OCI-LY1 (cell line): ENCODE measurements around the gene KRT84.
"Not testable (repeated sequence)": the region's sequence is repeated elsewhere in the genome, so short reads cannot be mapped to it uniquely, and the experiment has no call there.

Source experiments
- H2AFZ ChIP-seq: fragments of 200-600 bp; sonication (generic), shearing (Covaris generic); 2 replicates; pipeline ENCODE4 v1.6.0; 2014; ENCODE audit warnings: antibody characterized with exemption, mild to moderate bottlenecking, low read length
- H3F3A ChIP-seq: fragments of 200-600 bp; sonication (generic), shearing (Covaris generic); 2 replicates; pipeline ENCODE4 v1.6.0; 2014; ENCODE audit warnings: mild to moderate bottlenecking, antibody characterized with exemption, low read length, moderate library complexity; ENCODE audit not compliant: insufficient read depth
- H3K27ac ChIP-seq: fragments of 200-600 bp; sonication (generic); 2 replicates; pipeline ENCODE4 v1.5.1; 2014; ENCODE audit warnings: low read length, mixed run types, mild to moderate bottlenecking, low read depth; ENCODE audit not compliant: poor library complexity, severe bottlenecking
- H3K27me3 ChIP-seq: fragments of 200-600 bp; sonication (generic); 2 replicates; pipeline ENCODE4 v1.6.0; 2014; ENCODE audit warnings: antibody characterized with exemption, mild to moderate bottlenecking, low read length, moderate library complexity; ENCODE audit not compliant: insufficient read depth
- H3K36me3 ChIP-seq: fragments of 200-600 bp; sonication (generic); 2 replicates; pipeline ENCODE4 v1.6.1; 2014; ENCODE audit warnings: mild to moderate bottlenecking, antibody characterized with exemption, low read length, moderate library complexity, mixed read lengths; ENCODE audit not compliant: insufficient read depth
- H3K4me1 ChIP-seq: fragments of 200-600 bp; sonication (generic); 2 replicates; pipeline ENCODE4 v1.5.1; 2014; ENCODE audit warnings: mild to moderate bottlenecking, low read length, moderate library complexity; ENCODE audit not compliant: insufficient read depth, severe bottlenecking
- H3K4me2 ChIP-seq: fragments of 200-600 bp; sonication (generic), shearing (Covaris generic); 2 replicates; pipeline ENCODE4 v1.6.1; 2014; ENCODE audit warnings: low read length
- H3K4me3 ChIP-seq: fragments of 200-600 bp; sonication (generic); 2 replicates; pipeline ENCODE4 v1.5.1; 2014; ENCODE audit warnings: low read length, low read depth, mild to moderate bottlenecking, mixed read lengths; ENCODE audit not compliant: poor library complexity, severe bottlenecking
- H3K79me2 ChIP-seq: fragments of 200-600 bp; shearing (Covaris generic); 2 replicates; pipeline ENCODE4 v1.6.1; 2016; ENCODE audit warnings: mixed run types, low read length, mixed read lengths; ENCODE audit not compliant: insufficient read depth
- H3K9ac ChIP-seq: fragments of 200-600 bp; sonication (generic), shearing (Covaris generic); 2 replicates; pipeline ENCODE4 v1.6.1; 2014; ENCODE audit warnings: mild to moderate bottlenecking, low read length, mixed read lengths
- H3K9me2 ChIP-seq: fragments of 200-600 bp; sonication (generic), shearing (Covaris generic); 2 replicates; pipeline ENCODE4 v1.6.1; 2014; ENCODE audit warnings: low read depth, mild to moderate bottlenecking, low read length, mixed read lengths
- H3K9me3 ChIP-seq: fragments of 200-600 bp; shearing (Covaris generic); 2 replicates; pipeline ENCODE4 v1.6.1; 2014; ENCODE audit warnings: low read length, mixed read lengths
- H4K20me1 ChIP-seq: fragments of 200-600 bp; sonication (generic), shearing (Covaris generic); 2 replicates; pipeline ENCODE4 v1.6.0; 2016; ENCODE audit warnings: mild to moderate bottlenecking, low read length; ENCODE audit not compliant: insufficient read depth
- EZH2 ChIP-seq: fragments of 200-600 bp; sonication (generic), shearing (Covaris generic); IDR thresholded peaks from 2 replicates; pipeline ENCODE4 v1.8.0; 2017; ENCODE audit warnings: borderline replicate concordance, mixed run types, mild to moderate bottlenecking, antibody characterized with exemption, low read length, moderate library complexity, mixed read lengths
- TF ChIP-seq, protein P1 (sequence below): fragments of 200-600 bp; sonication (generic), shearing (Covaris generic); IDR thresholded peaks from 2 replicates; pipeline ENCODE4 v1.5.1; 2017; ENCODE audit warnings: mild to moderate bottlenecking, antibody characterized with exemption, low read length, moderate library complexity, mixed read lengths

KRT84 gene

DNA sequence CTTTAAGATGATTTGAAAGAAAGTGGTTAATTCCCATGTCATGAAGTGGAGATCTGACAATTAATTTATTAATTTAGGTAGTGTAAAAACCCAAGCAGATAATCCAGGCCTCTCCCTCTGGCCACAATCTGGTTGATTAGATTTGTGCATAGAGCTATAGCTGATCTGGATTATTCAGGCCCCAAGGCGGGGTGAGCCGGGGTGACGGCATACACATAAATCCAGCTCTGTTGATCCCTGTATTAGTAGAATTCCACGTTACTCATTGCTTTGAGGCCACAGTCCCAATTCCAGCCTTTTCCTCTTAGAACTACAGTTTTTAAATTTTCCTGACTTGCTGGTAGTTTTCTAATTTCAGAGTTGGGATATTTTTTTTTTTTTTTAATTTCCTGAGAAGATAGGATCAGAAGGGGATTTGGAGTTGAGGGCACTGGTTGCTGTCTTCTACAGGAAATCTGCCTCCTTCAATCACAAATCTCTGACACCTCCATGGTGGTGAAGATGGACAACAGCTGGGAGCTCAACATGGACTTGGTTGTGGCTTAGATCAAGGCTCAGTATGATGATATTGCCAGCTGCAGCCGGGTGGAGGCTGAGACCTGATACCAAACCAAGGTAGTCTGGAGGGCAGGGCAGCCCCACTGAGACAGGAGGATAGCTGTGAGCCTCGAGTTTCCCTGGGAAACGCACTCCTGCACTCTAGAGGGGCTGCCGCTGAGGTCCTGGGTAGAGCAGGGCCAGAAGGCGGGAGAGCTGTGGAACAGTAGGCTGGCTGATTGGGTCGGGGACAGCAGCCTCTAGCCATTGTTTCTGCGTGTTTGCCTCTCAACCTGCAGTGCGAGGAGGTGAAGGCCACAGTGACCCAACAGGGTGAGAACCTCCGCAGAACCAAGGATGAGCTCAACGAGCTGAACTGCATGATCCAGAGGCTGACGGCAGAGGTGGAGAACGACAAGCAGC, 37.6 kb downstream of the KRT84 start:
- Histone ChIP-seq H3F3A (no peaks in the 10 kb centered on the region), H3K79me2 (no peaks in the 10 kb centered on the region), H3K9me2 (no peaks in the 10 kb centered on the region), H3K9me3 (no peaks in the 10 kb centered on the region), H3K4me3 (no peak overlapping the region), H3K27ac (no peak overlapping the region), H2AFZ (no peak overlapping the region), H3K4me1 (no peaks in the 10 kb centered on the region), H3K27me3 (peaks cover 3% of the 10 kb centered on the region; the same call in 1 of the 2 replicates), H3K36me3 (no peaks in the 10 kb centered on the region), H4K20me1 (no peaks in the 10 kb centered on the region), H3K4me2 (no peak overlapping the region), H3K9ac (no peak overlapping the region)
- no peak for TF ChIP-seq EZH2
- TF ChIP-seq, protein P1, sequence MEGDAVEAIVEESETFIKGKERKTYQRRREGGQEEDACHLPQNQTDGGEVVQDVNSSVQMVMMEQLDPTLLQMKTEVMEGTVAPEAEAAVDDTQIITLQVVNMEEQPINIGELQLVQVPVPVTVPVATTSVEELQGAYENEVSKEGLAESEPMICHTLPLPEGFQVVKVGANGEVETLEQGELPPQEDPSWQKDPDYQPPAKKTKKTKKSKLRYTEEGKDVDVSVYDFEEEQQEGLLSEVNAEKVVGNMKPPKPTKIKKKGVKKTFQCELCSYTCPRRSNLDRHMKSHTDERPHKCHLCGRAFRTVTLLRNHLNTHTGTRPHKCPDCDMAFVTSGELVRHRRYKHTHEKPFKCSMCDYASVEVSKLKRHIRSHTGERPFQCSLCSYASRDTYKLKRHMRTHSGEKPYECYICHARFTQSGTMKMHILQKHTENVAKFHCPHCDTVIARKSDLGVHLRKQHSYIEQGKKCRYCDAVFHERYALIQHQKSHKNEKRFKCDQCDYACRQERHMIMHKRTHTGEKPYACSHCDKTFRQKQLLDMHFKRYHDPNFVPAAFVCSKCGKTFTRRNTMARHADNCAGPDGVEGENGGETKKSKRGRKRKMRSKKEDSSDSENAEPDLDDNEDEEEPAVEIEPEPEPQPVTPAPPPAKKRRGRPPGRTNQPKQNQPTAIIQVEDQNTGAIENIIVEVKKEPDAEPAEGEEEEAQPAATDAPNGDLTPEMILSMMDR: no peak

DNA sequence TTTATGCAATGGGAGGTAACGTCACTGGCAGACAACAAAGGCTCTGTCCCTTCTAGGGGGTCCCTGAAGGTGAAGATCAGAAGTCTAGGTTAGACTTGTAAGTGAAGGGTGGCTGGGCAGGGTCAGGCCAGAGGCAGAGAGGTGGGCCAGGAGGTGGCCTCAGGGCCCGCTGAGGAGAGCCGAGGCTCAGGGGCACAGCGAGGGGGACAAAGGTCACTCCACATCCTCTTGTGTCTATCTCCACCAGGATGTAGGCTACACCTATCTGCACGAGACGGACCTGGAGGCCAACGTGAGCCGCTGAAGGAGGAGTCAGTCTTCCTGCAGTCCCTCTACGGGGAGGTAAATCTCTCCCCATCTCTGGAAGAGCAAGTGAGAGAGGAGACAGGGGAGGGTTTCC, 38.4 kb downstream of the KRT84 start:
- no peak overlapping the region for H2AFZ ChIP-seq
- no peaks in the 10 kb centered on the region for H4K20me1 ChIP-seq
- H3K9me2 ChIP-seq: no peaks in the 10 kb centered on the region
- no peaks in the 10 kb centered on the region for H3K9me3 ChIP-seq
- no peaks in the 10 kb centered on the region for H3K4me1 ChIP-seq
- H3K4me2 ChIP-seq: no peak overlapping the region
- H3K9ac ChIP-seq: no peak overlapping the region
- no peak overlapping the region for H3K27ac ChIP-seq
- H3F3A ChIP-seq: no peaks in the 10 kb centered on the region
- H3K4me3 ChIP-seq: no peak overlapping the region
- peaks cover 11% of the 10 kb centered on the region; the same call in 1 of the 2 replicates for H3K27me3 ChIP-seq
- H3K79me2 ChIP-seq: no peaks in the 10 kb centered on the region
- TF ChIP-seq, protein P1: no peak
- TF ChIP-seq EZH2: no peak
- no peaks in the 10 kb centered on the region for H3K36me3 ChIP-seq

DNA sequence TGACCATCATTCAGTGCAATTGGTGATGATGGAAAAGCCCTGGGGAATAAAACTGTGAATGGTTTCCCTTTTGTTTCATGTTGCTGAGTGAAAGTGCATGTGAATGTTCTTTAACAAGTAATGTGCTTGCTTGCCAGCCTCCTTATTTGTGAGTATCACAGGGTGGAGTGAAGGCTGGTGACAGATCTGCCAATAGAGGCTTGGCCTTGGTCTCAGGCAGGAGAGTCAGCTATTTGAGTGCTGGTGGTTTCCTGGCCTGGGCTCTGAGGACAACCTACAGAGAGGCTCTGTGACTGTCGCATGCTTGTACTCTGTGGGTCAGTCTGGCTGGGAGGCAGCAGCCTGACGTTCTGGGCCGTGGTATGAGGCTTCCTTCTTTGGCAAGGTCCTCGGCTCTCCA, 38.9 kb downstream of the KRT84 start:
- H3K9me2 ChIP-seq: no peaks in the 10 kb centered on the region
- no peaks in the 10 kb centered on the region for H3K9me3 ChIP-seq
- no peaks in the 10 kb centered on the region for H4K20me1 ChIP-seq
- TF ChIP-seq EZH2: no peak
- TF ChIP-seq, protein P1: no peak
- H3K27me3 ChIP-seq: peaks cover 14% of the 10 kb centered on the region; the same call in 1 of the 2 replicates
- H3K79me2 ChIP-seq: no peaks in the 10 kb centered on the region
- H3K27ac ChIP-seq: no peak overlapping the region
- no peak overlapping the region for H3K4me2 ChIP-seq
- no peaks in the 10 kb centered on the region for H3K36me3 ChIP-seq
- H3F3A ChIP-seq: no peaks in the 10 kb centered on the region
- no peak overlapping the region for H2AFZ ChIP-seq
- no peak overlapping the region for H3K4me3 ChIP-seq
- no peaks in the 10 kb centered on the region for H3K4me1 ChIP-seq
- no peak overlapping the region for H3K9ac ChIP-seq

DNA sequence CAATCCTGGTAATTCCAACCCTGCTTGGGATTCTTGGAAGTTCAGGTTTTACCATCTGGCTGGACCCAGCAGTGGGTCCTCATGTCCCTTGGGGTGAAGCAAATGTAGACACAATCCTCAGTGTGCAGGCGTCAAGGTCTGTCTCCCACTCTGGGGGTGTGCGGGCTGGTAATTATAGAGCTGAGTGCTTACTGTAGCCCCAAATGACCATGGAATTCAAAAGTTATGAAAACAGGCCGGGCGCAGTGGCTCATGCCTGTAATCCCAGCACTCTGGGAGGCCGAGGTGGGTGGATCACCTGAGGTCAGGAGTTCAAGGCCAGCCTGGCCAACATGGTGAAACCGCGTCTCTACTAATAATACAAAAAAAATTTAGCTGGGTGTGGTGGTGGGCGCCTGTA, 40.4 kb downstream of the KRT84 start:
- H3K79me2 ChIP-seq, H3K4me3 ChIP-seq, H3K4me2 ChIP-seq: not testable (repeated sequence)

More for the DNA sequence above, 40.4 kb downstream of the KRT84 start:
- H2AFZ ChIP-seq, H3K4me1 ChIP-seq, H4K20me1 ChIP-seq, H3K9me3 ChIP-seq, H3K36me3 ChIP-seq, H3F3A ChIP-seq, H3K9me2 ChIP-seq, H3K9ac ChIP-seq, H3K27ac ChIP-seq: not testable (repeated sequence)
- peaks cover 14% of the 10 kb centered on the region; the same call in 1 of the 2 replicates for H3K27me3 ChIP-seq
